ENCODE results near the gene VSIR. TPM values are rescaled to one million over a fixed set of nuclear protein-coding genes. Genes with fewer than 3 reads are reported as not detected.

VSIR gene
- total and polyA plus RNA-seq, 9 of the 15 experiments (the other 6 are each of a cell fraction or from before 2014, with no cell fraction given): 0.14 to 20.5 (median 9.3) TPM

DNA sequence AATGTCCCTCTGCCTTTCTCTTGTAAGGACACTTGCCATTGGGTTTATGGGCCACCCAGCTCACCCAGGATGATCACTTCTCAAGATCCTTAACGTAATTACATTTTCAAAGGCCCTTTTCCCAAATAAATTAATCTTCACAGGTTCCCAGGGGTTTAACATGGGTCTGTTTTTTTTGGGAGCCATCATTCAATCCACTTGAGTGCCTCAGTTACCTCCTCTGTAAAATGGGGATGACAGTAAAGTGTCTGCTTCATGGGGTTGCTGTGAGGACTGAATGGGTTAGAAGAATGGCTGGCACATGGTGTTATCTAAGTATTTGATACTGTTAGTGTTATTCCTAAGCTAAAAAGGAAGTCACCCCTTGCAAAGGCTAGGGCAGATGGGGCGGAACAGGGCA is 61.1 kb downstream of the VSIR start:
- intact Hi-C loops (cut with micrococcal nuclease): no loop called here
- Histone ChIP-seq H3K79me2 (ENCODE audit: control insufficient read depth, insufficient read depth, low read length) (no peaks in the 10 kb centered on the region), H3K36me3 (ENCODE audit: control insufficient read depth, insufficient read depth, low read length) (no peaks in the 10 kb centered on the region), H3K9me1 (ENCODE audit: control insufficient read depth, insufficient read depth, low read length) (no peaks in the 10 kb centered on the region), H4K20me1 (replicated peaks; ENCODE audit: control insufficient read depth, insufficient read depth, low read length) (no peaks in the 10 kb centered on the region), H3K9me3 (replicated peaks; ENCODE audit: control insufficient read depth, insufficient read depth, low read depth, low read length) (no peaks in the 10 kb centered on the region), H2AFZ (ENCODE audit: low read depth, low read length) (peak overlapping the region; percentile 52), H3K27me3 (ENCODE audit: control insufficient read depth in 2 of 2, insufficient read depth in 2 of 2, low read length in 2 of 2) (no peaks in the 10 kb centered on the region), H3K4me2 (ENCODE audit: insufficient read depth, low read length) (no peak overlapping the region), H3K27ac (ENCODE audit: extremely low read depth, low read depth, low read length) (no peak overlapping the region), H3K4me3 (no peak overlapping the region), H3K9ac (ENCODE audit: insufficient read depth in 1 of 2, low read depth in 2 of 2, low read length in 2 of 2) (peak overlapping the region in 1 of 2 experiments; percentile 88; a peak in 1 of 4 replicates), H3K4me1 (replicated peaks in 1 of 2; ENCODE audit: control insufficient read depth in 2 of 2, insufficient read depth in 2 of 2, low read length in 2 of 2) (peaks cover 24 to 62% of the 10 kb centered on the region in 2 experiments)
- FAIRE-seq (no peak), ATAC-seq (no peak), DNase-seq (ENCODE audit: extremely low read depth in 1 of 4, low spot score in 3 of 4) (no peak)
- 72% methylated on average over 2 of the region's 2 CpGs for WGBS (ENCODE audit: insufficient coverage, low coverage, missing lambda C conversion rate)
- BruUV-seq (replicated peaks): no TSS peak
- in situ Hi-C loops (cut with MboI): loop anchor here (5.0 kb wide), 1 partner anchor 100 kb away; no protein-coding TSS in a partner anchor
- POLR2A ChIA-PET: interaction anchor here (0.7 to 1.1 kb wide), 2 partner anchors 16 to 196 kb away, joined by 3 read pairs; no protein-coding TSS in a partner anchor
- TF ChIP-seq BCOR (IDR thresholded peaks at IDR 0.05): peak; percentile 63; the same call in 1 of the 2 replicates
- no peak for TF ChIP-seq IFI16 (CRISPR knock-in tag; IDR thresholded peaks at IDR 0.05)
- peak; percentile 77 for TF ChIP-seq RBM25 (IDR thresholded peaks at IDR 0.05; ENCODE audit: low read depth, low read length, severe bottlenecking)
- CTCF ChIA-PET (ENCODE audit: low intra/inter-chr PET ratio): no interaction called here

DNA sequence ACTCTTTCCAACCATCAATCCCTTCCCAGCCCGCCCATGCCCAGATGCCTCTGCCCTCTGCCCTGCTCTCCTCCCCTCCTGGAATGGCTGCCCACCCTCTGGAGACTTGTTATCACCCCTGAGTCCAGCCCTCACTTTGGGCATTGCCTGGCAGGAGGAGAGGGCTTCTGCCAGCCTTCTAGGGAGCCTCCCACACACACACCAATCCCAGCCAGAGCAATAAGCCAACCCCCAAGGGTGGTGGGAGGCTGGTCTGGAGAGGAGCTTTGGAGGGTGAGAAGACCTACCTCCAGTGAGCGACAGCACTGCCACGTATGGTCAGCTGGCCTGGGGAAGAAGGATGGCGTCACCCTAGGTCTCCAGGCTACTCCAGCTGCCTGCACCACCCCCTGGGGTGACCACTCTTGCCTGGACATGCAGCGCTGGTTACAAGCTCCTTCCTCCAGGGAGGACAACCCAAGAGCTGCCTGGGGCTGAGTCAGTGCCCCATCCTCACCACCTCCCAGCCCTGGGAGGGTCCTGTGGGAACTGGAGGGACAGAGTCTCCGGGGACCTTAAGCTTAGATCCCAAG is 62.2 kb downstream of the VSIR start:
- DNase-seq (ENCODE audit: extremely low read depth in 1 of 4, low spot score in 3 of 4): no peak
- in situ Hi-C loops (cut with MboI): loop anchor here (5.0 kb wide), 1 partner anchor 101 kb away; no protein-coding TSS in a partner anchor
- Histone ChIP-seq H2AFZ (ENCODE audit: low read depth, low read length) (no peak overlapping the region), H3K9me3 (replicated peaks; ENCODE audit: control insufficient read depth, insufficient read depth, low read depth, low read length) (no peaks in the 10 kb centered on the region), H4K20me1 (replicated peaks; ENCODE audit: control insufficient read depth, insufficient read depth, low read length) (no peaks in the 10 kb centered on the region), H3K9me1 (ENCODE audit: control insufficient read depth, insufficient read depth, low read length) (no peaks in the 10 kb centered on the region), H3K9ac (ENCODE audit: insufficient read depth in 1 of 2, low read depth in 2 of 2, low read length in 2 of 2) (peak overlapping the region in 1 of 2 experiments; percentile 79; a peak in 2 of 4 replicates), H3K27me3 (ENCODE audit: control insufficient read depth in 2 of 2, insufficient read depth in 2 of 2, low read length in 2 of 2) (no peaks in the 10 kb centered on the region), H3K4me3 (no peak overlapping the region), H3K4me1 (replicated peaks in 1 of 2; ENCODE audit: control insufficient read depth in 2 of 2, insufficient read depth in 2 of 2, low read length in 2 of 2) (peaks cover 24 to 70% of the 10 kb centered on the region in 2 experiments), H3K27ac (ENCODE audit: extremely low read depth, low read depth, low read length) (no peak overlapping the region), H3K36me3 (ENCODE audit: control insufficient read depth, insufficient read depth, low read length) (no peaks in the 10 kb centered on the region), H3K4me2 (ENCODE audit: insufficient read depth, low read length) (no peak overlapping the region), H3K79me2 (ENCODE audit: control insufficient read depth, insufficient read depth, low read length) (no peaks in the 10 kb centered on the region)
- 47% methylated on average over 6 of the region's 6 CpGs for WGBS (ENCODE audit: insufficient coverage, low coverage, missing lambda C conversion rate)
- no TSS peak for BruUV-seq (replicated peaks)
- no peak for TF ChIP-seq HCFC1 (IDR thresholded peaks at IDR 0.05; ENCODE audit: low read depth, low read length)
- TF ChIP-seq ATF4 (CRISPR knock-in tag; IDR thresholded peaks at IDR 0.05): no peak
- TF ChIP-seq, protein P1, sequence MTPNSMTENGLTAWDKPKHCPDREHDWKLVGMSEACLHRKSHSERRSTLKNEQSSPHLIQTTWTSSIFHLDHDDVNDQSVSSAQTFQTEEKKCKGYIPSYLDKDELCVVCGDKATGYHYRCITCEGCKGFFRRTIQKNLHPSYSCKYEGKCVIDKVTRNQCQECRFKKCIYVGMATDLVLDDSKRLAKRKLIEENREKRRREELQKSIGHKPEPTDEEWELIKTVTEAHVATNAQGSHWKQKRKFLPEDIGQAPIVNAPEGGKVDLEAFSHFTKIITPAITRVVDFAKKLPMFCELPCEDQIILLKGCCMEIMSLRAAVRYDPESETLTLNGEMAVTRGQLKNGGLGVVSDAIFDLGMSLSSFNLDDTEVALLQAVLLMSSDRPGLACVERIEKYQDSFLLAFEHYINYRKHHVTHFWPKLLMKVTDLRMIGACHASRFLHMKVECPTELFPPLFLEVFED (CRISPR knock-in tag; conservative IDR thresholded peaks at IDR 0.05): no peak
- POLR2A ChIA-PET: interaction anchor here (0.6 to 1.1 kb wide), 4 partner anchors 12 to 195 kb away, joined by 3 read pairs; no protein-coding TSS in a partner anchor
- no peak for ATAC-seq
- no peak for FAIRE-seq
- intact Hi-C loops (cut with micrococcal nuclease): no loop called here
- CTCF ChIA-PET (ENCODE audit: low intra/inter-chr PET ratio): no interaction called here
